ENCODE results near the gene PRELID2. TPM values are rescaled to one million over a fixed set of nuclear protein-coding genes. Genes with fewer than 3 reads are reported as not detected.
"Not testable (repeated sequence)": the region's sequence is repeated elsewhere in the genome, so short reads cannot be mapped to it uniquely, and the experiment has no call there.

The PRELID2 gene
- polyA plus RNA-seq, 3 donors from 2014 or later, result 0.62 to 1.9 (median 1.4) TPM

- Mint-ChIP-seq H3K27me3 (ENCODE audit: low read depth in 3 of 3) (peaks cover 0 to 2% (median 0%) of the 10 kb centered on the region in 3 donors), H3K9me3 (no peaks in the 10 kb centered on the region), H3K4me3 (no peak overlapping the region), H3K36me3 (no peaks in the 10 kb centered on the region), H3K4me1 (peaks cover 0 to 1% of the 10 kb centered on the region in 2 donors), H3K27ac (peak overlapping the region in 1 of 6 donors; percentile 8)
- DNase-seq, result no peak
Observed at GRCh38 chr5:145854651-145855258, 19.6 kb upstream of the PRELID2 start.

DNA sequence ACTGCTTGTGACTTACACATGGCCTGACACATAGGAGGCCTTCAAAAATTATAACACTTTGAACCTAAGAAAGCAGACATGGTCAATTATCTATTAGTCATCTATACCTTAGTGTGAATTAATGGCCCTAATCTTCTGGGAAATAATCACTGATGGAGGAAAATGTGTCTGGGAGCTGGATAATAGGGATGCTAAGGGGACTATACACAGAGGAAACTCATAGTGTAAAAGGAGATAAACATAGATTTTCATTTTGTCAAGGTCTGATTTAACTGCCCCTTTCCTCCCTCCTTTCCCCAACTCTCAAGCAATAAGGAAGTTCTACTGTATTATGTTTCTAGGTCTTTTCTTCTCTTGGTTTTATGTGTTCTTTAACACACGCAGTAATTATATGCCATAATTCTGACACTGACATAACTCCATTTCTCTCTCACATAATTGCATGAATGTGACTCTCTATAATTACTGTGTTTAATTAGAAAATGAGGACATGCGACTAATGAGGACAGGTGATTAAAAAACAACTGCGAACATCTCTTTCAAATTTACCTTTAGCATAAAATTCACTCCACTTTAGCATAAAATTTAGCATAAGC is 18.7 kb upstream of the PRELID2 start:
- no peaks in the 10 kb centered on the region for H3K9me3 Mint-ChIP-seq
- H3K27ac Mint-ChIP-seq, result no peak overlapping the region
- DNase-seq, result no peak
- H3K27me3 Mint-ChIP-seq (ENCODE audit: low read depth in 3 of 3), result peaks cover 0 to 2% (median 0%) of the 10 kb centered on the region in 3 donors
- H3K36me3 Mint-ChIP-seq, result no peaks in the 10 kb centered on the region
- H3K4me3 Mint-ChIP-seq, result no peak overlapping the region
- H3K4me1 Mint-ChIP-seq, result peaks cover 0 to 1% of the 10 kb centered on the region in 2 donors

GRCh38 chr5:145852990-145853389 is 17.8 kb upstream of the PRELID2 start:
- no peak for DNase-seq
- Mint-ChIP-seq H3K9me3 (no peaks in the 10 kb centered on the region), H3K4me1 (peaks cover 0 to 1% of the 10 kb centered on the region in 2 donors), H3K4me3 (no peak overlapping the region), H3K27me3 (ENCODE audit: low read depth in 3 of 3) (peaks cover 0 to 5% (median 0%) of the 10 kb centered on the region in 3 donors), H3K27ac (no peak overlapping the region), H3K36me3 (no peaks in the 10 kb centered on the region)

- no peaks in the 10 kb centered on the region for H3K9me3 Mint-ChIP-seq
- no peak overlapping the region for H3K27ac Mint-ChIP-seq
- no peak overlapping the region for H3K4me3 Mint-ChIP-seq
- no peaks in the 10 kb centered on the region for H3K4me1 Mint-ChIP-seq
- H3K36me3 Mint-ChIP-seq, result no peaks in the 10 kb centered on the region
- H3K27me3 Mint-ChIP-seq (ENCODE audit: low read depth in 3 of 3), result peaks cover 0 to 5% (median 0%) of the 10 kb centered on the region in 3 donors
- no peak for DNase-seq
Observed at GRCh38 chr5:145848854-145849253, 13.7 kb upstream of the PRELID2 start.

GRCh38 chr5:145847499-145848497 is 12.7 kb upstream of the PRELID2 start:
- H3K4me3 Mint-ChIP-seq, result no peak overlapping the region
- no peaks in the 10 kb centered on the region for H3K9me3 Mint-ChIP-seq
- H3K27ac Mint-ChIP-seq, result no peak overlapping the region
- no peaks in the 10 kb centered on the region for H3K4me1 Mint-ChIP-seq
- peaks cover 0 to 5% (median 4%) of the 10 kb centered on the region in 3 donors for H3K27me3 Mint-ChIP-seq (ENCODE audit: low read depth in 3 of 3)
- DNase-seq, result no peak
- no peaks in the 10 kb centered on the region for H3K36me3 Mint-ChIP-seq

DNA sequence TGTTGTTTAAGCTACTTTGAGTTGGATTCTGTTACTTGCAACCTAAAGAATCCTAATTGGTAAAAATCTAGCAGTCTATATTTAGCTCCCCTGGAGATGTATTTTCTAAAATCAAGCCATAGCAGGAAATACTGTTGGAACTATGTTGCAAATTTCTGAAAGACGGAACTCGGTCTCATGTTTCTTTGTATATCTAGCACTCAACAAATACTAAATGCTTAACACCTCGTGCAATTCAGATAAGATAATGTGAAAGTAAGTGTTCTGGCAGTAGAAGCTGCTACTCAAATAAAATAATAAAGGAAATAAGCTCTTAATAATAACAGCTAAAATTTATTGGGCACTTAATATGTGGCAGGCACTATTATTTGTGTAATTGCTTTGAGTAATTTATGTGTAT is 10.9 kb upstream of the PRELID2 start:
- Mint-ChIP-seq H3K36me3 (no peaks in the 10 kb centered on the region), H3K27ac (no peak overlapping the region), H3K27me3 (ENCODE audit: low read depth in 3 of 3) (peaks cover 0 to 6% (median 4%) of the 10 kb centered on the region in 3 donors), H3K4me1 (no peaks in the 10 kb centered on the region), H3K4me3 (no peak overlapping the region), H3K9me3 (no peaks in the 10 kb centered on the region)
- no peak for DNase-seq

DNA sequence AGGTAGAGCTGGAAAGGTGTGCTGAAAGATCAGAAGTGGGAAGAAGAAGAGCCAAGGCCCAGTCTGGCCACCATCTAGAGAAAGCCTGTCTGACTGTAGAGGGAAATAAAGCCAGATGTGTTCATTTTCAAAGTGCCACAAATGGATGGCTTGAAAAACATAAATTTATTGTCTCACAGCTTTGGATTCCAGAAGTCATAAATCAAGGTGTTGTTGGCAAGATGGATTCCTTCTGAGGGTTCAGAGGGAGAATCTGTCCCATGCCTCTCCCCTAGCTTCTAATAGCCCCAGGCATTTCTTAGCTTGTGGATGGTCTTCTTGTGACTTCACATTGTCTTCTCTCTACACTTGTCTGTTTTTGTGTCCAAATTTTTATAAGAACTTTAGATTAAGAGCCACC is 6.2 kb upstream of the PRELID2 start:
- Mint-ChIP-seq H3K4me3 (no peak overlapping the region), H3K4me1 (peaks cover 0 to 6% of the 10 kb centered on the region in 2 donors), H3K36me3 (peaks cover 0 to 3% (median 0%) of the 10 kb centered on the region in 3 donors), H3K27me3 (ENCODE audit: low read depth in 3 of 3) (peaks cover 1 to 7% (median 2%) of the 10 kb centered on the region in 3 donors), H3K27ac (no peak overlapping the region), H3K9me3 (no peaks in the 10 kb centered on the region)
- DNase-seq, result no peak

GRCh38 chr5:145840458-145841132 is 5.5 kb upstream of the PRELID2 start:
- no peaks in the 10 kb centered on the region for H3K9me3 Mint-ChIP-seq
- no peak for DNase-seq
- no peak overlapping the region for H3K27ac Mint-ChIP-seq
- peaks cover 3 to 11% of the 10 kb centered on the region in 2 donors for H3K4me1 Mint-ChIP-seq
- no peak overlapping the region for H3K4me3 Mint-ChIP-seq
- peaks cover 1 to 7% (median 2%) of the 10 kb centered on the region in 3 donors for H3K27me3 Mint-ChIP-seq (ENCODE audit: low read depth in 3 of 3)
- H3K36me3 Mint-ChIP-seq, result peaks cover 0 to 3% (median 0%) of the 10 kb centered on the region in 3 donors

DNA sequence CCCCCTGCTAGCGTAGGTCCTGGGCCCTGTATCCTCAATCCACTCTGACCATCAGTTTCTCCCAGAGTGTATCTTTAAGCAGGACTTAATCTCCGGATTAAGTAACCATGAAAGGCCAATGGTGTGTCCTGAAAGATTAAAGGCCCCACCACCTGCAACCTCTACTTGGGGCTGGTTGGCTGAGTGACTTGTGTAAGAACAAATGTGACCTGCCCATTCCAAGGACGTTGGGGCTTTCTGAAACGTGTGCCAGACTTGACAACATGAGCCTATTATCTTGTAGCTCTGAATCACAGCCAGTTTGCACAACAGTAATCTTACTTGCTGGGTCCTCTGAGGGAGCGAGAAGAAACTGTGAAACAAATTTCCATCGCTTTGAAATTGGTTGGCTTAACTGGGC is 3.1 kb upstream of the PRELID2 start:
- Mint-ChIP-seq H3K4me3 (no peak overlapping the region), H3K27ac (no peak overlapping the region), H3K36me3 (peaks cover 0 to 3% (median 0%) of the 10 kb centered on the region in 3 donors)

GRCh38 chr5:145836241-145836640 is 1.1 kb upstream of the PRELID2 start:
- not testable (repeated sequence) for H3K27me3 Mint-ChIP-seq (ENCODE audit: low read depth in 3 of 3); H3K27ac Mint-ChIP-seq; DNase-seq; H3K36me3 Mint-ChIP-seq; H3K9me3 Mint-ChIP-seq
- H3K4me1 Mint-ChIP-seq, result peaks cover 6 to 27% of the 10 kb centered on the region in 2 donors
- H3K4me3 Mint-ChIP-seq, result peak overlapping the region; percentile 37 to 84 (median 80)

More for the DNA sequence above, 3.1 kb upstream of the PRELID2 start:
- DNase-seq, result no peak
- Mint-ChIP-seq H3K9me3 (no peaks in the 10 kb centered on the region), H3K4me1 (peaks cover 6 to 21% of the 10 kb centered on the region in 2 donors), H3K27me3 (ENCODE audit: low read depth in 3 of 3) (peaks cover 1 to 3% (median 2%) of the 10 kb centered on the region in 3 donors)

DNA sequence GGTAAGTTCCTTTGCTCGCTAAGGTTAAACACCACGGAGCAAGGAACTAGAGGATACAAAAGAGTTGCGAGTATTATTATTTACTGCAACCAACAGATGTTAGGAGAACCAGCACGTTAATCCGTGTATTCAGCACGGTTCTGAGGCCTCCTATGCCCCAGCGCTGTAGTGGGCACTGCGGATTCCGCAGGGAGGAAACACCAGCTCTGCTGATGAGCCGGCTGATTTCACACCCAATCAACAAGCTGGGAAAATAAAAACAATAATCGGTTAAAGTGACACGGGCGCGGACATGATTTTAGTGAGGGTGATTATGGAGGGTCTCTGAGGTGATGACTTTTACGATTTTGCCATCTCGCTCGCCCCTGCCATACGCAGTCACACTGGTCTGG is 702 bp upstream of the PRELID2 start:
- H3K36me3 Mint-ChIP-seq, result peaks cover 0 to 3% (median 0%) of the 10 kb centered on the region in 3 donors
- peak overlapping the region; percentile 75 to 84 (median 80) for H3K4me3 Mint-ChIP-seq
- H3K27ac Mint-ChIP-seq, result no peak overlapping the region
- peaks cover 0 to 3% (median 2%) of the 10 kb centered on the region in 3 donors for H3K27me3 Mint-ChIP-seq (ENCODE audit: low read depth in 3 of 3)
- peaks cover 6 to 27% of the 10 kb centered on the region in 2 donors for H3K4me1 Mint-ChIP-seq
- DNase-seq, result no peak
- no peaks in the 10 kb centered on the region for H3K9me3 Mint-ChIP-seq

DNA sequence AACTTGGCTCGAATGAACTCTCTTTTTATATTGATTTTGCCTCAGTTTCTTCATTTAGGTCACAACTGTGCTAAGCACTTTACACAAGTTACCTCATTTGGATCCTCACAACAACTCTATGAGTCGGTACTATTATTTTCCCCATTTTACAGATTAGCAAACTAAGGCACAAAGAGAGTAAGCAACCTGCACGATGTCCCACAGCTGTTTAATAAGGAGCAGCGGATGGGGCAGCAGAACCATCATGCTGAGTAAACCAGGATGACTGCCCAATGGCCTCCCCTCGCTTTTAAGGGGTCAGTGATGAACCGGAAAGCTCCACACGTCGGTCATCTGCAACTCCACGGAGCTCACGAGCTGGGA is 607 bp downstream of the PRELID2 start:
- H3K4me3 Mint-ChIP-seq, result peak overlapping the region; percentile 61 to 81 (median 65)
- peaks cover 6 to 27% of the 10 kb centered on the region in 2 donors for H3K4me1 Mint-ChIP-seq
- H3K27me3 Mint-ChIP-seq (ENCODE audit: low read depth in 3 of 3), result peaks cover 0 to 3% (median 2%) of the 10 kb centered on the region in 3 donors
- H3K36me3 Mint-ChIP-seq, result peaks cover 0 to 3% (median 0%) of the 10 kb centered on the region in 3 donors
- peak overlapping the region in 1 of 6 donors; percentile 28 for H3K27ac Mint-ChIP-seq
- no peak for DNase-seq
- no peaks in the 10 kb centered on the region for H3K9me3 Mint-ChIP-seq

DNA sequence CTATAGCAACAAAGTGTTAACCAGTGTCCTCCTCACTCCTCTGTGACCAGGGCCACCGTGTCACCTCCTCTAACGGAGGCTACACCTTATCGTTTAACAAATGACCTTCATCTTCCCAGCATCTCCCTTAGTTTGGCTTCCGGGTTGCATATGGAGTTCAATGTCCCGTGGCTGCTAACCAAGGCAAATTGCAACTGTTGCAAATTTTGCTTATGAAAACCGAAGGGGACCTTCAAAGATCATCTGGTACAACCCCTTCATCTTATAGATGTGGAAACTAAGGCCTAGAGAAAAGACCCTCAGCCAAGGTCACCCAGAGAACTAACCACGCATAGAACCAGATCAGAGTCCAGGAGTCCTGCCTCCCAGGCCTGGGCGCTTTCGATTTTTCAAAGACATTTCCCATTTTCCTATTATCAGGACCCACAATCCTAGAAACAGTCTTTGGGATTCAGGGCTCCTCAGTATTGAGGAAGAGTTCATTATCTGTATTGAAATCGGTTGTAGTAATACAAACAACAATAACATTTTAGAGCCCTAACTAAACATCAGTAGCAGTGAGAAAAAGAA is 1.4 kb downstream of the PRELID2 start:
- peaks cover 0 to 3% (median 2%) of the 10 kb centered on the region in 3 donors for H3K27me3 Mint-ChIP-seq (ENCODE audit: low read depth in 3 of 3)
- peak overlapping the region in 2 of 6 donors; percentile 4 to 10 for H3K27ac Mint-ChIP-seq
- peak overlapping the region; percentile 19 to 75 (median 50) for H3K4me3 Mint-ChIP-seq
- peaks cover 0 to 3% (median 0%) of the 10 kb centered on the region in 3 donors for H3K36me3 Mint-ChIP-seq
- no peaks in the 10 kb centered on the region for H3K9me3 Mint-ChIP-seq
- DNase-seq, result no peak
- H3K4me1 Mint-ChIP-seq, result peaks cover 6 to 27% of the 10 kb centered on the region in 2 donors

All from immature natural killer cell (primary cell).